ENCODE data around the gene HTT-AS.

The HTT-AS gene

GRCh38 chr4:3029464-3029863 lies 44.9 kb downstream of the HTT-AS start:
- no peak for DNase-seq

- DNase-seq: no peak
These were observed 47.8 kb downstream of the HTT-AS start for GRCh38 chr4:3026540-3026939.

- DNase-seq: no peak
These were observed 48.5 kb downstream of the HTT-AS start for GRCh38 chr4:3025881-3026280.

GRCh38 chr4:3022651-3023050 lies 51.7 kb downstream of the HTT-AS start:
- no peak for DNase-seq

GRCh38 chr4:3022112-3022511 lies 52.2 kb downstream of the HTT-AS start:
- no peak for DNase-seq

GRCh38 chr4:3021627-3022026 lies 52.7 kb downstream of the HTT-AS start:
- DNase-seq: no peak

- DNase-seq: no peak
These were observed 53.2 kb downstream of the HTT-AS start for GRCh38 chr4:3021127-3021526.

- DNase-seq: no peak
These were observed 55.0 kb downstream of the HTT-AS start for GRCh38 chr4:3019145-3019846.

- DNase-seq: no peak
These were observed 56.8 kb downstream of the HTT-AS start for GRCh38 chr4:3017504-3017903.

- no peak for DNase-seq
These were observed 57.4 kb downstream of the HTT-AS start for GRCh38 chr4:3016961-3017360.

- DNase-seq: no peak
These were observed 60.4 kb downstream of the HTT-AS start for GRCh38 chr4:3013839-3014350.

Data from CD4-positive, alpha-beta T cell treated with Interleukin-21 for 1 hour (primary cell).